Lung (tissue), 12 donors: ENCODE results near the gene SLC2A6. TPM values are rescaled to one million over a fixed set of nuclear protein-coding genes. Genes with fewer than 3 reads are reported as not detected.

Experiments used
- ATAC-seq: fragments of 200-7000 bp; cut with Tn5 transposase; one replicate; pipeline ENCODE4 v1.9.1; 2020; ENCODE audit warnings: moderate number of reproducible peaks; ENCODE audit not compliant: insufficient read depth, low FRiP score
- DNase-seq, 3 donors: peaks; one replicate each; pipeline ENCODE4 v3.0.0-alpha.2; 2013 to 2017
- H3K27ac ChIP-seq, 2 donors: one replicate each; pipeline ENCODE4 v1.5.1; 2013; ENCODE audit warnings: mild to moderate bottlenecking in 2 of 2, moderate library complexity in 2 of 2, control low read depth in 1 of 2, inconsistent platforms in 1 of 2, low read depth in 1 of 2, low read length in 1 of 2
- H3K27me3 ChIP-seq, 3 donors: one replicate each; pipeline ENCODE4 v1.5.1; 2013; ENCODE audit warnings: low read length in 2 of 3; ENCODE audit not compliant: control insufficient read depth in 3 of 3, insufficient read depth in 3 of 3
- H3K36me3 ChIP-seq, 4 donors: one replicate each; pipeline ENCODE4 v1.5.1; 2013; ENCODE audit warnings: low read length in 4 of 4, mild to moderate bottlenecking in 1 of 4, moderate library complexity in 1 of 4; ENCODE audit not compliant: control insufficient read depth in 4 of 4, insufficient read depth in 4 of 4
- H3K4me1 ChIP-seq, 5 donors: one replicate each; pipeline ENCODE4 v1.5.1; 2013; ENCODE audit warnings: low read length in 5 of 5, mild to moderate bottlenecking in 2 of 5, moderate library complexity in 1 of 5; ENCODE audit not compliant: control insufficient read depth in 5 of 5, insufficient read depth in 5 of 5
- H3K4me3 ChIP-seq: one replicate; pipeline ENCODE4 v1.5.1; 2013; ENCODE audit warnings: mild to moderate bottlenecking, control low read depth, moderate library complexity
- H3K9ac ChIP-seq, 2 donors: one replicate each; pipeline ENCODE4 v1.5.1; 2013; ENCODE audit warnings: low read length in 2 of 2, control low read depth in 1 of 2; ENCODE audit not compliant: insufficient read depth in 1 of 2
- H3K9me3 ChIP-seq, 4 donors: one replicate each; pipeline ENCODE4 v1.5.1; 2013; ENCODE audit warnings: low read length in 3 of 4, mild to moderate bottlenecking in 1 of 4, moderate library complexity in 1 of 4; ENCODE audit not compliant: control insufficient read depth in 4 of 4, insufficient read depth in 3 of 4
- WGBS, 2 donors: extraction: QIAGEN DNeasy Blood & Tissue Kit; methylation state at CpG; one replicate each; pipeline ENCODE4 v1.1.7; 2013; 5-methylcytosine and 5-hydroxymethylcytosine counted together
- polyA plus RNA-seq, 2 donors: library from polyadenylated mRNA; stranded (reverse); fragments of 200-250 nt; gene quantifications; one replicate each; pipeline ENCODE4 v1.2.1, GENCODE V29; 2013
- total RNA-seq, 2 donors: library from RNA; depleted of rRNA in 1 of 2; stranded (reverse); fragments of >200 nt in 1 of 2; gene quantifications; one replicate each; pipeline ENCODE4 v1.2.1, GENCODE V29; 2014 to 2021
- TF ChIP-seq, protein P1 (sequence below): IDR thresholded peaks from 2 replicates; pipeline ENCODE4 v1.5.1; 2012; ENCODE audit warnings: mild to moderate bottlenecking; ENCODE audit errors: control extremely low read depth, extremely low read depth
- donor health status: control.
- donor health status: control.
- donor health status: Bipolar disorder and iron deficiency.
- donor health status: healthy.
- donor health status: DM: yes; HTN: yes; CAD: no.

Gene SLC2A6
- total and polyA plus RNA-seq, 4 donors: 8.4 to 49.6 (median 18.5) TPM

- Histone ChIP-seq H3K27ac (no peak overlapping the region), H3K4me1 (peaks cover 0 to 35% (median 3%) of the 10 kb centered on the region in 5 donors), H3K27me3 (no peaks in the 10 kb centered on the region), H3K4me3 (no peak overlapping the region), H3K36me3 (no peaks in the 10 kb centered on the region), H3K9ac (no peak overlapping the region), H3K9me3 (no peaks in the 10 kb centered on the region)
- no peak for ATAC-seq
- WGBS, 2 donors: 93% methylated on average over 18 of the region's 18 CpGs
- TF ChIP-seq, protein P1, sequence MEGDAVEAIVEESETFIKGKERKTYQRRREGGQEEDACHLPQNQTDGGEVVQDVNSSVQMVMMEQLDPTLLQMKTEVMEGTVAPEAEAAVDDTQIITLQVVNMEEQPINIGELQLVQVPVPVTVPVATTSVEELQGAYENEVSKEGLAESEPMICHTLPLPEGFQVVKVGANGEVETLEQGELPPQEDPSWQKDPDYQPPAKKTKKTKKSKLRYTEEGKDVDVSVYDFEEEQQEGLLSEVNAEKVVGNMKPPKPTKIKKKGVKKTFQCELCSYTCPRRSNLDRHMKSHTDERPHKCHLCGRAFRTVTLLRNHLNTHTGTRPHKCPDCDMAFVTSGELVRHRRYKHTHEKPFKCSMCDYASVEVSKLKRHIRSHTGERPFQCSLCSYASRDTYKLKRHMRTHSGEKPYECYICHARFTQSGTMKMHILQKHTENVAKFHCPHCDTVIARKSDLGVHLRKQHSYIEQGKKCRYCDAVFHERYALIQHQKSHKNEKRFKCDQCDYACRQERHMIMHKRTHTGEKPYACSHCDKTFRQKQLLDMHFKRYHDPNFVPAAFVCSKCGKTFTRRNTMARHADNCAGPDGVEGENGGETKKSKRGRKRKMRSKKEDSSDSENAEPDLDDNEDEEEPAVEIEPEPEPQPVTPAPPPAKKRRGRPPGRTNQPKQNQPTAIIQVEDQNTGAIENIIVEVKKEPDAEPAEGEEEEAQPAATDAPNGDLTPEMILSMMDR: no peak
- DNase-seq: no peak
Measured at GRCh38 chr9:133488686-133489252, 9.9 kb upstream of the SLC2A6 start.

DNA sequence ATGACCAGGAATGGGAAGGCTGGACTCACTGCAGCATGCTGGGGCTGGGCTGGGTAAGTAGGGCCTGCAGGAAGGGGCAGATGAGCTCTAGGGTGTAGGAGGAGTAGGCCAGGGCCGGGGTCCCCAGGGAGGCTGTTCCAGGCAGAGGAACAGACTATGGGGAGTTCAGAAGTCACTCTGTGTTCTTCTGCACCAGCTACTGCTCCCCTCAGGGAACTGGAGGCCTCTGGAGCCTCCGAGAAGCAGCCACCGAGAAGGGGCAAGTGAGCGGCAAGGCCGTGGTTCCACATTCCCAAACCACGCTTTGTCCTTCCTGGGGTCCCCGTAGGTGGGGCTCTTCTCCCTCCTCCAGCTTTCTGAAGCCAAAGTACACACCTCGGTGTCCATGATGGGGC is 8.4 kb upstream of the SLC2A6 start:
- WGBS, 2 donors: 84 to 90% methylated on average over 8 of the region's 8 CpGs
- TF ChIP-seq, protein P1: no peak
- ATAC-seq: no peak
- H3K9ac ChIP-seq: no peak overlapping the region
- peaks cover 0 to 24% (median 3%) of the 10 kb centered on the region in 5 donors for H3K4me1 ChIP-seq
- no peaks in the 10 kb centered on the region for H3K27me3 ChIP-seq
- no peaks in the 10 kb centered on the region for H3K9me3 ChIP-seq
- H3K36me3 ChIP-seq: no peaks in the 10 kb centered on the region
- H3K27ac ChIP-seq: peak overlapping the region in 1 of 2 donors; percentile 8
- H3K4me3 ChIP-seq: no peak overlapping the region
- no peak for DNase-seq

GRCh38 chr9:133485531-133486260 is 6.8 kb upstream of the SLC2A6 start:
- no peak overlapping the region for H3K27ac ChIP-seq
- H3K27me3 ChIP-seq: no peaks in the 10 kb centered on the region
- H3K4me3 ChIP-seq: no peak overlapping the region
- TF ChIP-seq, protein P1: no peak
- H3K9ac ChIP-seq: no peak overlapping the region
- no peaks in the 10 kb centered on the region for H3K9me3 ChIP-seq
- peaks cover 0 to 11% (median 3%) of the 10 kb centered on the region in 5 donors for H3K4me1 ChIP-seq
- no peak for ATAC-seq
- no peak for DNase-seq
- H3K36me3 ChIP-seq: no peaks in the 10 kb centered on the region
- 56 to 57% methylated on average over 25 of the region's 25 CpGs for WGBS, 2 donors
